ENCODE measurements around the gene TBCA. TPM values are rescaled to one million over a fixed set of nuclear protein-coding genes. Genes with fewer than 3 reads are reported as not detected.
A peak's percentile ranks its signal among the peaks of the same experiment; 100 is the strongest.

The TBCA gene
- 137 TPM for total RNA-seq
- long read RNA-seq, transcript TBCA-202 (4 exons, 683 nt) = major isoform, 9 of 33 reads
- long read RNA-seq, partial matches to known transcripts = 0 of 33 reads
- long read RNA-seq, other reads (novel, unspliced or antisense) = 22 of 33 reads

DNA sequence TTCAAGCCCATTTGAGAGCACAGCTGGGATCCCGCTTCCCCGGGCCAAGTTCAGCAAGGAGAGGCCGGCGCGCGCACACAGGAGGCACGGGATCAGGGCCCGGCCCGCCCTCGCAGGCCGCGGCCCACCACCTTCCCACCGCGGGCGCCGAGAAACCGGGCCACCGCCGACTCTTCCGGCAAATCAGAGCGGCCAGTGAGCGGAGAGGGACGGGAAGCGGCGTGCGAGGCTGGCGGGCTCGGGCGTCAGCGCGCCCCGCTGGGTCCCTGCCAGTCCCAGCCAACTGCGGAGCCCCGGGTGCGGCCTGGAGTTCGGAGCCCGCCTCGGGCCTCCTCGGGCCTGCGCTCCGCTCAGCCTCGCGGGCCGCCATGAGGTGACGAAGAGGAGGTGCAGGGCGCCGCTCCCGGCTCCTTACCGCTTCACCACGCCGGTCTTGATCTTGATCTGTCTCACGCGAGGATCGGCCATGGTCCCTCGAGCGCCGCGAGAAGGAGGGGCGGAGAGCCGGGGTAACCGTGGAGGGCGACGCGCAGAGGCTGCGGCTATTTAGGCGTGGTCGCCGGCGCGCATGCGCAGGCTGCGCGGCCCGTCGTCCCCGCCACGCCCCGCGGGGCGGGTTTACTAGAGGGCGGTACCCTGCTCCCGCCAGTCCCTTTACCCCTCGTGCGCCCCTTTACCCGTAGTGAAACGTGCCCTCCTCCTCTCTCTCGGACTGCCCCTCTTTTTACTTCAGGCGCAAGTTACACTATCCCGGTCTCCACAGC is at the start of gene TBCA:
Gene TBCA (minus strand): TSS at position 550 of the 764 bp plus-strand sequence. CDS start 82 bp downstream, at position 468.
- peak; percentile 96 for DNase-seq (ENCODE audit: low spot score)

GRCh38 chr5:77824981-77825380 is 48.8 kb upstream of the TBCA start:
- no peak for DNase-seq (ENCODE audit: low spot score)

DNA sequence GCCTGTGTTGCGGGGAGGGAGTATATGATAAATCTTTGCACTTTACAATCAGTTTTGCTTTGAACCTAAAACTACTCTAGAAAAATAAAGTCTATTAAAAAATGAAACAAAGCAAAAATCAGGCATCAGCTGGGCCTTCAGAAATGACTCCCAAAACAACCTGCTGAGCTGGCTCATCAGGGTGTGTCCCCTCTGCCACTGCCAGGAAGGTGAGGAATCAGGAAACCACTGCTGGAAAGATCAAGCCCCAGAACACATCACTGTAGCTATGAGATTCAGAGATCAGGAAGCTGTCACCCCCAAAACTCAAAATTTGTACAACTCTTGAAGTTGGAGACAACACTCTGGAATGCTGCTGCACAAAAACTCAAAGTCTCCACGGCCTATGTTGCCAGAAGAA is 40.5 kb upstream of the TBCA start:
- DNase-seq (ENCODE audit: low spot score) = no peak

GRCh38 chr5:77812926-77813589 is 36.9 kb upstream of the TBCA start:
- DNase-seq (ENCODE audit: low spot score) = no peak

DNA sequence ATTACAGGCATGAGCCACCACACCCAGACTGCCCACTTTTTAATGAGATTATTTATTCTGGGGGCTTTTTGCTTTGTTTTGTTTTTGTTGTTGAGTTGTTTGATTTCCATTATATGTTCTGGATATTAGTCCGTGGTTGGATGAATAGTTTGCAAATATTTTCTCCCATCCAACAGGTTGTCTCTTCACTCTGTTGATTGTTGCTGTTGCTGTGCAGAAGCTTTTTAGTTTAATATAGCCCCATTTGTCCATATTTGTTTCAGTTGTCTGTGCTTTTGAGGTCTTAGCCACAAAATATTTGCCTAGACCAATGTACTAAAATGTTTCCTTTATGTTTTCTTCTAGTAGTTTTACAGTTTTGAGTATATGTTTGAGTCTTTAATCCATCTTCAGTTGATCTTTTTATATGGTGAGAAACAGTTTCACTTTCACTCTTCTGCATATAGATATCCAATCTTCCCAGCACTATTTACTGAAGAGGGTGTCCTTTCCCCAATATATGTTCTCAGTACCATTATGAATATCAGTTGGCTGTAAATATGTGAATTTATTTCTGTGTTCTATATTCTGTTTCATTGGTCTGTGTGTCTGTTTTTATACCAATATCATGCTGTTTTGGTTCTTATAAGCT is 30.2 kb upstream of the TBCA start:
- DNase-seq (ENCODE audit: low spot score) = no peak

DNA sequence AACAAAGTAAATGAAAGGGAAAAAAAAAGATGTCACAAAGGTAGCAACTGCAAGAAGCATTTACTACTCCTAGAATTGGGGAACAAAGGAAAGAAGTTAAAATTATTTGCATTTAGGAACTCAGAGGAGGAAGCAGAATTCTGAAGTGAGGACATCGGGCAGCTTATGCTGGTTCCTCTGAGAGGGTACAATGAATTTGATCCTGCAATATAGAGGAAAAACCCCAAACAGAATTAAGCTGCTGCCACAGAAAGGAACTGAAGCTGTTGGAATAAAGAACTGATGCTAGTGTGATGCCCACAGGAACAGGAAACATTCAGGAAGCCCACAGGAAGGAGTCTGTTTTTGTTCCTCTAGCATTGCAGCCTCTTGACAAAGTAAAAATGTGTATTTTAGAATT is 22.3 kb upstream of the TBCA start:
- no peak for DNase-seq (ENCODE audit: low spot score)

- no peak for DNase-seq (ENCODE audit: low spot score)
Observed at GRCh38 chr5:77797136-77797535, 21.0 kb upstream of the TBCA start.

GRCh38 chr5:77795846-77796245 is 19.7 kb upstream of the TBCA start:
- no peak for DNase-seq (ENCODE audit: low spot score)

GRCh38 chr5:77795268-77795667 is 19.1 kb upstream of the TBCA start:
- DNase-seq (ENCODE audit: low spot score) = no peak

- no peak for DNase-seq (ENCODE audit: low spot score)
Observed at GRCh38 chr5:77791926-77792325, 15.8 kb upstream of the TBCA start.

- no peak for DNase-seq (ENCODE audit: low spot score)
Observed at GRCh38 chr5:77791356-77791755, 15.2 kb upstream of the TBCA start.

DNA sequence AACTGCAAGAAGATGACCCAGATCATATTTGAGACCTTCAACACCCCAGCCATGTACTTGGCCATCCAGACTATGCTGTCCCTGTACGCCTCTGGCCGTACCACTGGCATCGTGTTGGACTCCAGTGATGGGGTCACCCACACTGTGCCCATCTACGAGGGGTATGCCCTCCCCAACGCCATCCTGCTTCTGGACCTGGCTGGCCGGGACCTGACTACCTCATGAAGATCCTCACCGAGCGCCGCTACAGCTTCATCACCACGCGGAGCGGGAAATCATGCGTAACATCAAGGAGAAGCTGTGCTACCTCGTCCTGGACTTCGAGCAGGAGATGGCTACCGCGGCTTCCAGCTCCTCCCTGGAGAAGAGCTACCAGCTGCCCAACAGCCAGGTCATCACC is 9.1 kb upstream of the TBCA start:
- no peak for DNase-seq (ENCODE audit: low spot score)

DNA sequence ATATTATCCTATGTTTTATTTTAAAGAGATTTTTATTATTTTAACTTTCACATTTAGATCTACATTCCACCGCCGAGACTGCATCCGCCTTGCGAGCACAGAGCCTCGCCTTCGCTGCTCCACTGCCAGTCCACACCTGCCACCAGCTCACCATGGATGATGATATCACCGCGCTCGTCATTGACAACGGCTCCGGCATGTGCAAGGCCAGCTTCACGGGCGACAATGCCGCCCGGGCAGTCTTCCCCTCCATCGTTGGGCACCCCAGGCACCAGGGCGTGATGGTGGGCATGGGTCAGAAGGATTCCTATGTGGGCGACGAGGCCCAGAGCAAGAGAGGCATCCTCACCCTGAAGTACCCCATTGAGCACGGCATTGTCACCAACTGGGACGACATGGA is 8.6 kb upstream of the TBCA start:
- DNase-seq (ENCODE audit: low spot score) = no peak

- no peak for DNase-seq (ENCODE audit: low spot score)
Observed at GRCh38 chr5:77781076-77781475, 4.9 kb upstream of the TBCA start.

- DNase-seq (ENCODE audit: low spot score) = no peak
Observed at GRCh38 chr5:77778881-77779438, 2.8 kb upstream of the TBCA start.

- no peak for DNase-seq (ENCODE audit: low spot score)
Observed at GRCh38 chr5:77778398-77778797, 2.3 kb upstream of the TBCA start.

GRCh38 chr5:77777911-77778310 is 1.8 kb upstream of the TBCA start:
- DNase-seq (ENCODE audit: low spot score) = no peak

DNA sequence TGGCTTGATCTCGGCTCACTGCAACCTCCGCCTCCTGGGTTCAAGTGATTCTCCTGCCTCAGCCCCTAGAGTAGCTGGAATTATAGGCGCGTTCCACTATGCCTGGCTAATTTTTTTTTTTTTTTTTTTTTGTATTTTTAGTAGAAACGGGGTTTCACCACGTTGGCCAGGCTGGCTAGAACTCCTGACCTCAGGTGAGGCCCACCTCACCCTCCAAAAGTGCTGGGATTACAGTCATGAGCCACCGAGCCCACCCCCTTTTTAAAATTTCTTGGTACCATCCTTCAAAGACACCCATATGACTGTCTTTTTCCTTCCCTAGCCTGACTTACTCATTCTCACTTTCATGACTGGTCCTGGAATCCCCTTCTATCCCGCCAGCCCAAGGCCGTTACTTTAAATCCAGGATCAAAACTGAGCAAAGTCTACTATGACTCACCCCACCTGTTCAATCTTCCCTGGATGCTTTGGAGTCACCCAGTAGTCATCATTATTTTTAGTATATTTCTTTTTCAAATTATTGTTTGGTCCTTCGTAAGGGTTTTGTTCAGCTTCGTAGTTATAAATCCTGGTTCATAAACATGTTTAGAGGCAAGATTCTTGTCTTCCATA is 1.2 kb upstream of the TBCA start:
- DNase-seq (ENCODE audit: low spot score) = no peak

- no peak for DNase-seq (ENCODE audit: low spot score)
Observed at GRCh38 chr5:77776554-77777206, 541 bp upstream of the TBCA start.

- DNase-seq (ENCODE audit: low spot score) = no peak
Observed at GRCh38 chr5:77774981-77775789, 954 bp downstream of the TBCA start.

Data from mesenteric fat pad (tissue), 1 donor.